HCT116 (cell line): Measurements from ENCODE around the gene LIPE.

Experiments
- CTCF ChIP-seq, 3 experiments: fragments of 200-600 bp in 1 of 3; sonication (generic) in 1 of 3; IDR thresholded peaks in 2 of 3; conservative IDR thresholded peaks in 1 of 3; 2 replicates each; pipeline ENCODE4 v1.5.1; 2012 to 2017; ENCODE audit warnings: low read depth in 2 of 3, low read length in 2 of 3, antibody characterized with exemption in 1 of 3, borderline replicate concordance in 1 of 3, control low read depth in 1 of 3, mild to moderate bottlenecking in 1 of 3, mixed read lengths in 1 of 3, mixed run types in 1 of 3, moderate library complexity in 1 of 3; ENCODE audit not compliant: insufficient read depth in 1 of 3
- EZH2phosphoT487 ChIP-seq: fragments of 200-600 bp; IDR thresholded peaks from 2 replicates; pipeline ENCODE4 v1.6.1; 2018; ENCODE audit warnings: antibody characterized with exemption, borderline replicate concordance

DNA sequence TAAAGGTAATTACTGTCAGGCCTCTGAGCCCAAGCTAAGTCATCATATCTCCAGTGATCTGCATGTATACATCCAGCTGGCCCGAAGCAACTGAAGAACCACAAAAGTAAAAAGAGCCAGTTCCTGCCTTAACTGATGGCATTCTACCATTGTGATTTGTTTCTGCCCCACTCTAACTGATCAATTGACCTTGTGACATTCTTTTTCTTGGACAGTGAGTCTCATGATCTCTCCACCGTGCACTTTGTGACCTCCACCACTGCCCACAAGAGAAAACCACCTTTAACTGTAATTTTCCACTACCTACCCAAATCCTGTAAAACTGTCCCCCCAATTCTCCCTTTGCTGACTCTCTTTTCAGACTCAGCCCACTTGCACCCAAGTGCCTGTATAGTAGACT, 32.7 kb upstream of the LIPE start:
- TF ChIP-seq EZH2phosphoT487 (no peak), CTCF (IDR thresholded peaks at IDR 0.05 in 2 of 3, conservative IDR thresholded peaks at IDR 0.05 in 1 of 3; ENCODE audit: borderline replicate concordance in 1 of 3, insufficient read depth in 1 of 3, low read depth in 2 of 3, low read length in 2 of 3) (no peak)
